Subcutaneous abdominal adipose tissue (tissue), 5 donors: ENCODE measurements around the gene CEP112.

Source experiments
- H3K27ac ChIP-seq: one replicate; pipeline ENCODE4 v1.7.0; 2013; ENCODE audit warnings: low read depth, mild to moderate bottlenecking, inconsistent platforms, low read length, moderate library complexity
- H3K27me3 ChIP-seq, 5 donors: one replicate each; pipeline ENCODE4 v1.7.0; 2013; ENCODE audit warnings: low read length in 5 of 5, inconsistent platforms in 1 of 5; ENCODE audit not compliant: control insufficient read depth in 5 of 5, insufficient read depth in 4 of 5
- H3K36me3 ChIP-seq, 5 donors: one replicate each; pipeline ENCODE4 v1.7.0; 2013; ENCODE audit warnings: low read length in 5 of 5; ENCODE audit not compliant: control insufficient read depth in 5 of 5, insufficient read depth in 5 of 5
- H3K4me1 ChIP-seq, 5 donors: one replicate each; pipeline ENCODE4 v1.7.0; 2013; ENCODE audit warnings: low read length in 5 of 5, mild to moderate bottlenecking in 3 of 5, moderate library complexity in 1 of 5; ENCODE audit not compliant: control insufficient read depth in 5 of 5, insufficient read depth in 5 of 5
- H3K4me3 ChIP-seq, 5 donors: one replicate each; pipeline ENCODE4 v1.7.0; 2013; ENCODE audit warnings: low read length in 5 of 5, low read depth in 1 of 5
- H3K9ac ChIP-seq, 5 donors: one replicate each; pipeline ENCODE4 v1.7.0; 2013; ENCODE audit warnings: low read length in 5 of 5, mild to moderate bottlenecking in 4 of 5, moderate library complexity in 3 of 5
- H3K9me3 ChIP-seq, 5 donors: one replicate each; pipeline ENCODE4 v1.7.0; 2013; ENCODE audit warnings: low read length in 5 of 5; ENCODE audit not compliant: control insufficient read depth in 5 of 5
- donor health status: healthy.
- donor health status: healthy.
- donor health status: healthy.
- donor health status: healthy.
- donor health status: healthy.

The CEP112 gene

GRCh38 chr17:65988451-65988850 is 203.5 kb downstream of the CEP112 start:
- Histone ChIP-seq H3K4me1 (peaks cover 0 to 7% (median 0%) of the 10 kb centered on the region in 5 donors), H3K27me3 (no peaks in the 10 kb centered on the region), H3K9ac (no peak overlapping the region), H3K9me3 (peaks cover 0 to 20% (median 7%) of the 10 kb centered on the region in 5 donors), H3K36me3 (peaks cover 0 to 2% (median 0%) of the 10 kb centered on the region in 5 donors), H3K27ac (no peak overlapping the region), H3K4me3 (no peak overlapping the region)

GRCh38 chr17:65987988-65988387 is 203.9 kb downstream of the CEP112 start:
- peaks cover 0 to 2% (median 0%) of the 10 kb centered on the region in 5 donors for H3K36me3 ChIP-seq
- H3K9ac ChIP-seq = no peak overlapping the region
- no peak overlapping the region for H3K27ac ChIP-seq
- peaks cover 0 to 7% (median 0%) of the 10 kb centered on the region in 5 donors for H3K4me1 ChIP-seq
- peaks cover 0 to 20% (median 7%) of the 10 kb centered on the region in 5 donors for H3K9me3 ChIP-seq
- no peak overlapping the region for H3K4me3 ChIP-seq
- H3K27me3 ChIP-seq = no peaks in the 10 kb centered on the region

- no peak overlapping the region for H3K27ac ChIP-seq
- H3K36me3 ChIP-seq = peaks cover 0 to 2% (median 0%) of the 10 kb centered on the region in 5 donors
- H3K9ac ChIP-seq = no peak overlapping the region
- H3K4me3 ChIP-seq = no peak overlapping the region
- H3K27me3 ChIP-seq = no peaks in the 10 kb centered on the region
- H3K9me3 ChIP-seq = peaks cover 0 to 19% (median 7%) of the 10 kb centered on the region in 5 donors
- H3K4me1 ChIP-seq = peaks cover 0 to 14% (median 5%) of the 10 kb centered on the region in 5 donors
Measured at GRCh38 chr17:65985571-65985970, 206.4 kb downstream of the CEP112 start.

GRCh38 chr17:65984299-65984698 is 207.6 kb downstream of the CEP112 start:
- H3K36me3 ChIP-seq = peaks cover 0 to 2% (median 0%) of the 10 kb centered on the region in 5 donors
- no peak overlapping the region for H3K9ac ChIP-seq
- H3K27ac ChIP-seq = no peak overlapping the region
- H3K9me3 ChIP-seq = peaks cover 0 to 15% (median 7%) of the 10 kb centered on the region in 5 donors
- no peaks in the 10 kb centered on the region for H3K27me3 ChIP-seq
- peaks cover 0 to 10% (median 5%) of the 10 kb centered on the region in 5 donors for H3K4me1 ChIP-seq
- no peak overlapping the region for H3K4me3 ChIP-seq

- H3K4me3 ChIP-seq = no peak overlapping the region
- H3K36me3 ChIP-seq = peaks cover 0 to 3% (median 0%) of the 10 kb centered on the region in 5 donors
- H3K27me3 ChIP-seq = no peaks in the 10 kb centered on the region
- H3K9me3 ChIP-seq = no peaks in the 10 kb centered on the region
- peaks cover 0 to 10% (median 5%) of the 10 kb centered on the region in 5 donors for H3K4me1 ChIP-seq
- H3K9ac ChIP-seq = no peak overlapping the region
- H3K27ac ChIP-seq = no peak overlapping the region
Measured at GRCh38 chr17:65978871-65979270, 213.1 kb downstream of the CEP112 start.

GRCh38 chr17:65977041-65977440 is 214.9 kb downstream of the CEP112 start:
- no peaks in the 10 kb centered on the region for H3K9me3 ChIP-seq
- no peak overlapping the region for H3K27ac ChIP-seq
- H3K9ac ChIP-seq = no peak overlapping the region
- peaks cover 0 to 3% (median 0%) of the 10 kb centered on the region in 5 donors for H3K36me3 ChIP-seq
- peaks cover 0 to 1% (median under 1%) of the 10 kb centered on the region in 5 donors for H3K4me1 ChIP-seq
- H3K27me3 ChIP-seq = no peaks in the 10 kb centered on the region
- no peak overlapping the region for H3K4me3 ChIP-seq

GRCh38 chr17:65975878-65976277 is 216.1 kb downstream of the CEP112 start:
- Histone ChIP-seq H3K4me3 (no peak overlapping the region), H3K9ac (no peak overlapping the region), H3K27me3 (no peaks in the 10 kb centered on the region)

GRCh38 chr17:65973237-65973636 is 218.7 kb downstream of the CEP112 start:
- Histone ChIP-seq H3K9ac (no peak overlapping the region), H3K9me3 (peaks cover 0 to 2% (median 0%) of the 10 kb centered on the region in 5 donors), H3K4me3 (no peak overlapping the region), H3K27ac (no peak overlapping the region), H3K27me3 (no peaks in the 10 kb centered on the region), H3K36me3 (peaks cover 0 to 3% (median 0%) of the 10 kb centered on the region in 5 donors), H3K4me1 (no peaks in the 10 kb centered on the region)

More at GRCh38 chr17:65975878-65976277, 216.1 kb downstream of the CEP112 start:
- Histone ChIP-seq H3K27ac (no peak overlapping the region), H3K36me3 (peaks cover 0 to 3% (median 0%) of the 10 kb centered on the region in 5 donors), H3K9me3 (peaks cover 0 to 2% (median 0%) of the 10 kb centered on the region in 5 donors), H3K4me1 (no peaks in the 10 kb centered on the region)

- H3K4me3 ChIP-seq = no peak overlapping the region
- H3K9ac ChIP-seq = no peak overlapping the region
- H3K9me3 ChIP-seq = peaks cover 0 to 2% (median 0%) of the 10 kb centered on the region in 5 donors
- H3K27me3 ChIP-seq = no peaks in the 10 kb centered on the region
- H3K4me1 ChIP-seq = no peaks in the 10 kb centered on the region
- H3K36me3 ChIP-seq = no peaks in the 10 kb centered on the region
- no peak overlapping the region for H3K27ac ChIP-seq
Measured at GRCh38 chr17:65967372-65967771, 224.6 kb downstream of the CEP112 start.

GRCh38 chr17:65966072-65966695 is 225.7 kb downstream of the CEP112 start:
- no peaks in the 10 kb centered on the region for H3K27me3 ChIP-seq
- H3K36me3 ChIP-seq = peaks cover 0 to 1% (median 0%) of the 10 kb centered on the region in 5 donors
- H3K9me3 ChIP-seq = peaks cover 0 to 2% (median 0%) of the 10 kb centered on the region in 5 donors
- H3K27ac ChIP-seq = no peak overlapping the region
- H3K4me3 ChIP-seq = no peak overlapping the region
- H3K4me1 ChIP-seq = no peaks in the 10 kb centered on the region
- no peak overlapping the region for H3K9ac ChIP-seq
